ENCODE data around the gene GALR2. TPM values are rescaled to one million over a fixed set of nuclear protein-coding genes. Genes with fewer than 3 reads are reported as not detected.

The GALR2 gene
- total RNA-seq, 2 donors from 2014 or later = 0.80 TPM; not detected in 1

DNA sequence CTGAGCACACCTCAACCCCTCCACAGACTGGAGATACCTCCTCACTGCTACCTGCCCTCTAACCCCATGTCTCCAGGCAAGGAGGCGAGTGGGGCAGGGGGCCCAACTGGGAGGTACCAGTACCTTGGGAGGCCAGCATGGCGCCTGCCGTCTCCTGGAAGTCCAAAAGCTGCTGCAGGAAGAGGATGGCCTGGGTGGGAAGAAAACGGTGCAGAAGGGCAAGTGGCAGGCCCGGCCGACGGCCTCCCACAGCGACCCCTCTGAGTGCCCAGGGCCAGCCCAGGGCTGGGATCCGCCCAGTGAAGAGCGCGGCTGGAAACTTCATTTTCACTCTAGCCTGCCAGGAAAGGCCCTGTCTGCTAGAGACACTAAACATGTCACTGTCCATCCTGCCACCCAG, 12.9 kb downstream of the GALR2 start:
- TF ChIP-seq CTCF (IDR thresholded peaks at IDR 0.05) (no peak), POLR2AphosphoS5 (IDR thresholded peaks at IDR 0.05) (no peak), POLR2A (IDR thresholded peaks at IDR 0.05) (no peak)
- no peak for DNase-seq (ENCODE audit: low spot score)
- H3K27me3 ChIP-seq (replicated peaks; ENCODE audit: insufficient read depth) = no peaks in the 10 kb centered on the region
- no peak overlapping the region for H3K4me3 ChIP-seq
- WGBS = 95% methylated on average over 11 of the region's 11 CpGs
- peaks cover 20 to 42% of the 10 kb centered on the region in 2 donors for H3K36me3 ChIP-seq
- H3K27ac ChIP-seq = no peak overlapping the region
- no peaks in the 10 kb centered on the region for H3K9me3 ChIP-seq
- H3K4me1 ChIP-seq (replicated peaks) = no peaks in the 10 kb centered on the region
- intact Hi-C loops (cut with DNase I) = no loop called here

GRCh38 chr17:76088041-76088867, 13.7 kb downstream of the GALR2 start:
- no peaks in the 10 kb centered on the region for H3K27me3 ChIP-seq (replicated peaks; ENCODE audit: insufficient read depth)
- H3K4me1 ChIP-seq (replicated peaks) = no peaks in the 10 kb centered on the region
- TF ChIP-seq POLR2A (IDR thresholded peaks at IDR 0.05) = no peak
- TF ChIP-seq POLR2AphosphoS5 (IDR thresholded peaks at IDR 0.05) = no peak
- TF ChIP-seq CTCF (IDR thresholded peaks at IDR 0.05) = no peak
- intact Hi-C loops (cut with DNase I) = no loop called here
- no peak for DNase-seq (ENCODE audit: low spot score)
- H3K36me3 ChIP-seq = peaks cover 23 to 34% of the 10 kb centered on the region in 2 donors
- H3K9me3 ChIP-seq = no peaks in the 10 kb centered on the region
- H3K4me3 ChIP-seq = no peak overlapping the region
- no peak overlapping the region for H3K27ac ChIP-seq
- WGBS = 90% methylated on average over 25 of the region's 25 CpGs

GRCh38 chr17:76088868-76089576, 14.4 kb downstream of the GALR2 start:
- Histone ChIP-seq H3K36me3 (peaks cover 29 to 40% of the 10 kb centered on the region in 2 donors), H3K4me3 (no peak overlapping the region), H3K9me3 (no peaks in the 10 kb centered on the region), H3K4me1 (replicated peaks) (no peaks in the 10 kb centered on the region), H3K27ac (no peak overlapping the region), H3K27me3 (replicated peaks; ENCODE audit: insufficient read depth) (no peaks in the 10 kb centered on the region)
- no peak for DNase-seq (ENCODE audit: low spot score)
- TF ChIP-seq POLR2AphosphoS5 (IDR thresholded peaks at IDR 0.05) (no peak), CTCF (IDR thresholded peaks at IDR 0.05) (no peak), POLR2A (IDR thresholded peaks at IDR 0.05) (no peak)
- intact Hi-C loops (cut with DNase I) = no loop called here
- 89% methylated on average over 25 of the region's 25 CpGs for WGBS

DNA sequence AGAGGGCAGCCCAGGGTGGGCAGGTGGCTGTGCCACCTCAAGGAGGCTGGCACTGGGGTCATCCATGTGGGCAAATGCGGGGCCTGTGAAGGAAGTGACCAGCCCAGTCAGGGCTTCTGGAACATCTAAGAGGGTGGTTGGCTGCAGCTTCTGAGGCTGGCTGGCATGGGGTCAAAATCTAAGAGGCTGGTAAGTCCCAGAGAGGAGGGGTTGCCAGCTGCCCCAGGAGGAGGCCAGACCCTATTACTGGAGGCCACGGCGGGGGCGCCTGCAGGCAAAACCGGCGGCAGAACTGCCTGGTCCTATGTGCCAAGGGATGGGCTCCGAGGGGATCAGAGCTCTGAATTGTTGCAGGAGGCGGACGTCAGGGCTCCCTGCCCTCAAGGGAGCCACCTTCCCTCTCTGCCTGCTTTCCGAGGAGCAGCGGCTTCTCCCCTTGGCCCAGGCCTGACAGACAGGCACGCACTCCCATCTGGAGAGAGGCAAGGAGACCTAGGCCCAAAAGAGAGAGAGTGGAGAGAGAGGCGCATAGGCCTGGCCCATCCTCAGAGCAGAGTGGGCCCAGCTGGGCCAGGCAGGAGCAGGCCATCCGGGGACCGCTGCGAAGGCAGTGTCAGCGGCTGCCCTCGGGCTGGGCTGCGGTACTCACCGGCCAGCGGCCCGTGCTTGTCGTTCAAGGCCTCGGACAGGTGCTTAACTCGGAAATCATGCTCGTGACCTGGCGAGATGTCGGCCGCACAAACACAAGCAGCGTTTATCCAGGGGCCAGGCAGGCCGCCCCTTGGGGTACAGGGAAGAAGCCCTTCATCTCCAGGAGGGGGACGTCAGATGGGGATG, 15.3 kb downstream of the GALR2 start:
- TF ChIP-seq CTCF (IDR thresholded peaks at IDR 0.05) (no peak), POLR2A (IDR thresholded peaks at IDR 0.05) (no peak), POLR2AphosphoS5 (IDR thresholded peaks at IDR 0.05) (no peak)
- WGBS = 73% methylated on average over 32 of the region's 32 CpGs
- Histone ChIP-seq H3K4me3 (no peak overlapping the region), H3K9me3 (no peaks in the 10 kb centered on the region), H3K4me1 (replicated peaks) (no peaks in the 10 kb centered on the region), H3K27me3 (replicated peaks; ENCODE audit: insufficient read depth) (no peaks in the 10 kb centered on the region), H3K36me3 (peaks cover 30 to 41% of the 10 kb centered on the region in 2 donors), H3K27ac (no peak overlapping the region)
- DNase-seq (ENCODE audit: low spot score) = no peak
- intact Hi-C loops (cut with DNase I) = no loop called here
